Stomach (tissue), 4 donors: ENCODE results near the gene FARS2.

ENCODE experiments used
- POLR2A ChIP-seq, 4 donors: fragments of 450-650 bp; IDR thresholded peaks; one replicate each; pipeline ENCODE4 v1.6.1; 2016; ENCODE audit warnings: antibody characterized with exemption in 4 of 4, control low read depth in 2 of 4, mild to moderate bottlenecking in 1 of 4, moderate library complexity in 1 of 4
- POLR2AphosphoS5 ChIP-seq, 3 donors: sonication (generic); formaldehyde crosslinking; IDR thresholded peaks; one replicate each; pipeline ENCODE4 v1.6.1; 2016; ENCODE audit warnings: antibody characterized with exemption in 3 of 3
- TF ChIP-seq, protein P1 (sequence below), 7 experiments: fragments of 450-650 bp in 4 of 7; fragments of 200-600 bp in 3 of 7; sonication (generic) in 3 of 7; IDR thresholded peaks; one replicate each; pipeline ENCODE4 v1.5.1; 2016 to 2019; ENCODE audit warnings: antibody characterized with exemption in 7 of 7, control low read depth in 2 of 7, mild to moderate bottlenecking in 1 of 7

GRCh38 chr6:5403076-5403475 is 141.8 kb downstream of the FARS2 start:
- TF ChIP-seq, protein P1, sequence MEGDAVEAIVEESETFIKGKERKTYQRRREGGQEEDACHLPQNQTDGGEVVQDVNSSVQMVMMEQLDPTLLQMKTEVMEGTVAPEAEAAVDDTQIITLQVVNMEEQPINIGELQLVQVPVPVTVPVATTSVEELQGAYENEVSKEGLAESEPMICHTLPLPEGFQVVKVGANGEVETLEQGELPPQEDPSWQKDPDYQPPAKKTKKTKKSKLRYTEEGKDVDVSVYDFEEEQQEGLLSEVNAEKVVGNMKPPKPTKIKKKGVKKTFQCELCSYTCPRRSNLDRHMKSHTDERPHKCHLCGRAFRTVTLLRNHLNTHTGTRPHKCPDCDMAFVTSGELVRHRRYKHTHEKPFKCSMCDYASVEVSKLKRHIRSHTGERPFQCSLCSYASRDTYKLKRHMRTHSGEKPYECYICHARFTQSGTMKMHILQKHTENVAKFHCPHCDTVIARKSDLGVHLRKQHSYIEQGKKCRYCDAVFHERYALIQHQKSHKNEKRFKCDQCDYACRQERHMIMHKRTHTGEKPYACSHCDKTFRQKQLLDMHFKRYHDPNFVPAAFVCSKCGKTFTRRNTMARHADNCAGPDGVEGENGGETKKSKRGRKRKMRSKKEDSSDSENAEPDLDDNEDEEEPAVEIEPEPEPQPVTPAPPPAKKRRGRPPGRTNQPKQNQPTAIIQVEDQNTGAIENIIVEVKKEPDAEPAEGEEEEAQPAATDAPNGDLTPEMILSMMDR (IDR thresholded peaks at IDR 0.05), result no peak
- TF ChIP-seq POLR2AphosphoS5 (IDR thresholded peaks at IDR 0.05), result no peak
- TF ChIP-seq POLR2A (IDR thresholded peaks at IDR 0.05), result no peak
